Measurements from ENCODE around the gene NCAM1.

NCAM1 gene

GRCh38 chr11:113082341-113082955 is 121.2 kb downstream of the NCAM1 start:
- DNase-seq (ENCODE audit: insufficient read length, low spot score), result no peak
- no peak for FAIRE-seq

- no peak for DNase-seq (ENCODE audit: insufficient read length, low spot score)
- no peak for FAIRE-seq
Observed at GRCh38 chr11:113083571-113083970, 122.4 kb downstream of the NCAM1 start.

GRCh38 chr11:113084297-113084696 is 123.1 kb downstream of the NCAM1 start:
- FAIRE-seq (no peak), DNase-seq (ENCODE audit: insufficient read length, low spot score) (no peak)

- DNase-seq (ENCODE audit: insufficient read length, low spot score) (no peak), FAIRE-seq (no peak)
Observed at GRCh38 chr11:113085446-113085845, 124.2 kb downstream of the NCAM1 start.

- DNase-seq (ENCODE audit: insufficient read length, low spot score) (no peak), FAIRE-seq (no peak)
Observed at GRCh38 chr11:113087706-113088105, 126.5 kb downstream of the NCAM1 start.

GRCh38 chr11:113090716-113091480 is 129.7 kb downstream of the NCAM1 start:
- FAIRE-seq (no peak), DNase-seq (ENCODE audit: insufficient read length, low spot score) (no peak)

- DNase-seq (ENCODE audit: insufficient read length, low spot score) (no peak), FAIRE-seq (no peak)
Observed at GRCh38 chr11:113091481-113091780, 130.2 kb downstream of the NCAM1 start.

- no peak for FAIRE-seq
- DNase-seq (ENCODE audit: insufficient read length, low spot score), result no peak
Observed at GRCh38 chr11:113096648-113097047, 135.4 kb downstream of the NCAM1 start.

- FAIRE-seq, result no peak
- DNase-seq (ENCODE audit: insufficient read length, low spot score), result no peak
Observed at GRCh38 chr11:113103932-113104690, 142.9 kb downstream of the NCAM1 start.

GRCh38 chr11:113104691-113105251 is 143.6 kb downstream of the NCAM1 start:
- FAIRE-seq, result no peak
- DNase-seq (ENCODE audit: insufficient read length, low spot score), result no peak

GRCh38 chr11:113105592-113105991 is 144.4 kb downstream of the NCAM1 start:
- DNase-seq (ENCODE audit: insufficient read length, low spot score), result no peak
- no peak for FAIRE-seq

- peak; percentile 7 for DNase-seq (ENCODE audit: insufficient read length, low spot score)
- FAIRE-seq, result no peak
Observed at GRCh38 chr11:113106507-113106906, 145.3 kb downstream of the NCAM1 start.

GRCh38 chr11:113110046-113110445 is 148.8 kb downstream of the NCAM1 start:
- DNase-seq (ENCODE audit: insufficient read length, low spot score), result no peak
- FAIRE-seq, result no peak

GRCh38 chr11:113111156-113111555 is 149.9 kb downstream of the NCAM1 start:
- FAIRE-seq, result no peak
- no peak for DNase-seq (ENCODE audit: insufficient read length, low spot score)

- DNase-seq (ENCODE audit: insufficient read length, low spot score) (no peak), FAIRE-seq (no peak)
Observed at GRCh38 chr11:113112307-113112706, 151.1 kb downstream of the NCAM1 start.

- FAIRE-seq, result no peak
- DNase-seq (ENCODE audit: insufficient read length, low spot score), result peak; percentile 10
Observed at GRCh38 chr11:113113801-113114704, 152.8 kb downstream of the NCAM1 start.

GRCh38 chr11:113114705-113115027 is 153.4 kb downstream of the NCAM1 start:
- FAIRE-seq (no peak), DNase-seq (ENCODE audit: insufficient read length, low spot score) (no peak)

- FAIRE-seq (no peak), DNase-seq (ENCODE audit: insufficient read length, low spot score) (no peak)
Observed at GRCh38 chr11:113118104-113118503, 156.9 kb downstream of the NCAM1 start.

GRCh38 chr11:113119074-113119473 is 157.9 kb downstream of the NCAM1 start:
- FAIRE-seq, result no peak
- no peak for DNase-seq (ENCODE audit: insufficient read length, low spot score)

GRCh38 chr11:113119966-113120736 is 158.9 kb downstream of the NCAM1 start:
- no peak for FAIRE-seq

More at GRCh38 chr11:113119966-113120736, 158.9 kb downstream of the NCAM1 start:
- DNase-seq (ENCODE audit: insufficient read length, low spot score), result no peak
